Activated CD4-positive, alpha-beta T cell treated with anti-CD3 and anti-CD28 coated beads for 36 hours (primary cell): ENCODE measurements around the gene MROH2A. TPM values are rescaled to one million over a fixed set of nuclear protein-coding genes. Genes with fewer than 3 reads are reported as not detected.

ENCODE experiments used
- total RNA-seq, 2 experiments: library from RNA; stranded (reverse); gene quantifications; one replicate each; pipeline ENCODE4 v1.2.3, GENCODE V29; 2021

Gene MROH2A
- total RNA-seq, 2 experiments from 2014 or later, result not detected

Other genes starting within 250 kb of the MROH2A start
- gene USP40, start 211.5 kb upstream of the MROH2A start, total RNA-seq, result 10 to 100 TPM; 12.0 to 12.9 TPM
- not detected for gene UGT1A8, start 160.7 kb upstream of the MROH2A start, total RNA-seq
- not detected for gene UGT1A10, start 141.9 kb upstream of the MROH2A start, total RNA-seq
- not detected for gene UGT1A9, start 106.4 kb upstream of the MROH2A start, total RNA-seq
- gene UGT1A7, start 96.4 kb upstream of the MROH2A start, total RNA-seq, result not detected
- gene UGT1A6, start 85.4 kb upstream of the MROH2A start, total RNA-seq, result not detected
- not detected for gene UGT1A5, start 65.4 kb upstream of the MROH2A start, total RNA-seq
- not detected for gene UGT1A4, start 59.6 kb upstream of the MROH2A start, total RNA-seq
- not detected for gene UGT1A3, start 49.3 kb upstream of the MROH2A start, total RNA-seq
- gene UGT1A1, start 18.1 kb upstream of the MROH2A start, total RNA-seq, result not detected
- 100 to 1,000 TPM in 1 of 2 experiments, 10 to 100 TPM in 1; 94.6 to 111 TPM for gene HJURP, start 76.2 kb downstream of the MROH2A start, total RNA-seq
- not detected for gene TRPM8, start 139.0 kb downstream of the MROH2A start, total RNA-seq